Jurkat, Clone E6-1 (cell line): ENCODE data around the gene EWSR1.

Source experiments
- DNase-seq: peaks from one replicate; pipeline ENCODE4 v3.0.0-alpha.2; 2011; ENCODE audit warnings: low read depth, low spot score
- H3K4me3 ChIP-seq: 2 replicates; pipeline ENCODE4 v1.5.1; 2011; ENCODE audit warnings: mild to moderate bottlenecking, low read length, control low read depth, moderate library complexity

EWSR1 gene

GRCh38 chr22:29329581-29329980 lies 61.5 kb downstream of the EWSR1 start:
- no peak for DNase-seq

GRCh38 chr22:29330291-29330690 lies 62.2 kb downstream of the EWSR1 start:
- DNase-seq = no peak
- no peak overlapping the region for H3K4me3 ChIP-seq

More at GRCh38 chr22:29329581-29329980, 61.5 kb downstream of the EWSR1 start:
- no peak overlapping the region for H3K4me3 ChIP-seq

DNA sequence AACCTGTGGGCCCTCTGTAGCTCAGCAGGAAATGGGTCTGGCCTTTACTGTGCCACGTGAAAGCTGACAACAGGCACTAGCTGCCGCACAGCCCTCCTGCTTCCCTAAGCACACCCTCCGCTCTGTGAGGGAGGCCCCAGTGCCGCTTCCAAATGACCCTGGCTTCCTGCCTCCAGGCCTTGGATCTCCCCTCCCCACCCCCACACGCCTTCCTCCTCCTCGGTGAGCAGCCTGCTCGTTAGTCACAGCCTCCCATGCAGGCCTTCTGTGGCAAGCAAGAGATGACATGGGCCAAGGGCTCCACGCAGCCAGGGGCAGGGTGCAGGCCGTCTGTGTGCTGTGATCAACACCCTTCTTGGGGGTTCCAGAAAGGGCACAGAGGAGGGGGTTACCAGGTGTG lies 62.7 kb downstream of the EWSR1 start:
- DNase-seq = no peak
- no peak overlapping the region for H3K4me3 ChIP-seq

- H3K4me3 ChIP-seq = no peak overlapping the region
- DNase-seq = no peak
These were observed 63.1 kb downstream of the EWSR1 start for GRCh38 chr22:29331213-29331612.

GRCh38 chr22:29331658-29332300 lies 63.7 kb downstream of the EWSR1 start:
- no peak for DNase-seq
- H3K4me3 ChIP-seq = no peak overlapping the region

DNA sequence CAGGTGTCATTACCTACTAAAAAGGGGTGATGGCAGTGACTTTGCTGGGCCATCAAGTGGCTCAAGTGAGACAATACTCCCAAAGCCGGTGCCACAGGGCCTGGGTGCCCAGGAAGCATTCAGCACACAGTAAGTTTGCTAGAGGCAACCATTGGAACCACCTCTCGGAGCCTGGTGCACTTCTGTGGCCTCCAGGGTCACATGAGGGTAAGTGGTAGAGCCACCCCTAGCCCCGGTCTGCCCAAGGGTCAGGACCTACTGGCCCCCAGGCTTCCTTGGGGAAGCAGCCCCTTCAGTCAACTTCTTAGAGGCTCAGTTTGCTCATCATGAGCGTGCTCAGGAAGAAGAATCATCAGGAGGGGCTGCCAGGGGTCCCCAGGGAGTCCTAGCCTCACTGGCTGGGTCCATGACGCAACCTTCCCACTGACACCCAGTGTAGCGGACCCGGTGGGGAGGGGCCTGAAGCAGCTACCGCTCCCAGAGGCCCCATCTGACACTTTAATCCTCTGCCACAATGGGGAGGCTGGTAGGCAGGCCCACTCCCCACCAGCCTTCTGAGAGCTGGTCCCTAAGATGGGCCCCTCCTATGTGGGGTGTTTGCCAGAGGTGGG lies 64.9 kb downstream of the EWSR1 start:
- DNase-seq = no peak
- H3K4me3 ChIP-seq = no peak overlapping the region

DNA sequence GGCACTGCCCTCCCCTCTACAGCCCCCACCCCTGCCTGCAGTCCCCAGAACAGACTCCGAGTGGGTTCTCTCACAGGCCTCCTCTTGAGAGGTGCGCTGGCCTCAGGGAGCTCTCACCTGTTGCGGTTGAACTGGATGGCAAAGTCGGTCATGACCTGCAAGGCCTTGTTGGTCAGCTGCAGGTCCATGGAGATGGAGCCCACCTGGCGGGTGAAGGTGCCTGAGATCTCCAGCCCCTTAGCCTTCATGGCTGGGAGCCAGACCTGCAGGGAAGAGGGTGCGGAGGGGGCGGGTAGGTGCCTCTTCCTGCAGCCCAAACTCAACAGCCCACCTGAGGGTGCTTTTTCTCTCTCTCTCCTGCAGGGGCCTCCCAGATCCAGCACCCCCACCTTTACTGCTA lies 66.1 kb downstream of the EWSR1 start:
- DNase-seq = no peak

DNA sequence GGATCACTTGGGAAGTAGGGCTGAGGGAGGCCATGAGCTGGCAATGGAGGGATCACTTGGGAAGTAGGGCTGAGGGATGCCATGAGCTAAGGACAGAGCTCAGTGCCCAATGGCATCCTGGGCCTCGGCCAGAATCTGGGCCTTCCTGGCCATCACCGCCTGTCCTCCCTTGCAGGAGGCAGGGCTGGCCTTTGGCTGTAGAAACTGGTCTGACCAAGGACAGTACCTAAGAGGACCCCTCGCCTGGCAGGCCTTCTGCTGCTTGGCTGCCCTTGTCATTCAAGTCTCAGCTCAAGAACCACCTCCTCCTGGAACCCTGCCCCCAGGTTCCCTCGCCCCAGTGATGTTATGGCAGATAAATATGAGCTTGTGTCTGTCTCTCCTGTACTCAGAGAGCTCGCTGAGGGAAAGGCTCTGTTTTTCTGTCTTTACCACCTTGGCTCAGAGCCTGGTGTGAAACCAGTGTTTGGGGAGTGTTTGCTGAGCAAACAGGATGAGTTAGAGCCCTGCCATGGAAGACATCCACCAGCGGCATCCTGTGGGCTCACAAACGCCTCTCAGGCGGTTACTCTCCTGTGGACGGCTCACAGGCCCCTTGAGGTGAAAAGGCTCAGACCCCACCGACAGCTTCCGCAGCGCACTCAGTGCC lies 66.8 kb downstream of the EWSR1 start:
- no peak overlapping the region for H3K4me3 ChIP-seq
- no peak for DNase-seq

More for the DNA sequence above, 66.1 kb downstream of the EWSR1 start:
- no peak overlapping the region for H3K4me3 ChIP-seq

DNA sequence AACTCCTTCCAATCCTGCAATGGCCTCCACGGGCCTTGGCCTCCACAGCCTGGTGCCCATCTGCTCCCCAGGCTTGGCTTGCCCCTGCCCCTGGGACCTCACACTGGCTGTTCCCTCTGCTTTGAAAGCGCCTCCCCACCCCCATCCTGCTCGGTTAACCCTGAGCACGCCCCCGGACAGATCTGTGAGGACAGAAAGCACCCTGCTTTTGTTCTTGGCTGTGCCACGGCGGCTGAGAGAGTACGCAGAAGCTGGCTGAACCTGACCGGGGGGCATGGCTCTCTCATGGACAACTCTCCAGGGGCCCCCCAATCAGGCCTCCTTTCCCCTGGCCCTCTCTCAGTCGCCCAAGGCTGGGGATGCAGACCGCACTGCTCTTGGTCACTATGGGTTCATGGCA lies 67.6 kb downstream of the EWSR1 start:
- DNase-seq = no peak
- no peak overlapping the region for H3K4me3 ChIP-seq

- no peak for DNase-seq
These were observed 68.9 kb downstream of the EWSR1 start for GRCh38 chr22:29336751-29337490.

DNA sequence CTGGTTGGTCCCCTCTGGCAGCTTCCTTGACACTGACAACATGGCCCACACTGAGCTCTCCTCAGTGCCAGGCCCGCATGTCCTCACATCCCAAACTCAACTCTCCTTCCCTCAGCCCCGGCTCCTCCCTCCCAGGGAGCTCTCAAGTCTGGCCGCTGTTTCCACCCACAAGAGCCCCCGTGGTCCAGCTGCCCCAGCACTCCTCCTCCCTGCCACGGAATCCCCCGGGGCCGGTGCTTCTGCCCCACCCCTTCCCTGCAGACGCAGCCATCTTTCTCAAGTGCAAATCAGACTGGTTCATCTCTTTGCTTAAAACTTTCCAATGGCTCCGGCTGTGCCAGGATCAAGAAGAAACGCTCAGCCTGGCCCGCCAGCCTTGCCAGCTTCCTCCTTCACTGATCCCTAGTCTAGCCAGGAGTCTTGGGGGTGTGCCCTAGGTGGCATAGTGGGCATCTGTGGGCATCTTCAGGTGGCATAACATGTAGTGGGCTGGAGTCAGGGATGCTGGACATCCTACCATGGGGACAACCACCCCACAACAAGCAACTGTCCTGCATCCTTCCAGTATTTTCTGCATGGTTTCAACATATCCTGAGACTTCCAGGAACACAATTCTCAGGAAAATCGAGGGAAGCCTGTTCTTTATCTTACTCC lies 69.7 kb downstream of the EWSR1 start:
- DNase-seq = no peak
- no peak overlapping the region for H3K4me3 ChIP-seq

More at GRCh38 chr22:29336751-29337490, 68.9 kb downstream of the EWSR1 start:
- no peak overlapping the region for H3K4me3 ChIP-seq

- DNase-seq = no peak
These were observed 70.3 kb downstream of the EWSR1 start for GRCh38 chr22:29338398-29338797.

DNA sequence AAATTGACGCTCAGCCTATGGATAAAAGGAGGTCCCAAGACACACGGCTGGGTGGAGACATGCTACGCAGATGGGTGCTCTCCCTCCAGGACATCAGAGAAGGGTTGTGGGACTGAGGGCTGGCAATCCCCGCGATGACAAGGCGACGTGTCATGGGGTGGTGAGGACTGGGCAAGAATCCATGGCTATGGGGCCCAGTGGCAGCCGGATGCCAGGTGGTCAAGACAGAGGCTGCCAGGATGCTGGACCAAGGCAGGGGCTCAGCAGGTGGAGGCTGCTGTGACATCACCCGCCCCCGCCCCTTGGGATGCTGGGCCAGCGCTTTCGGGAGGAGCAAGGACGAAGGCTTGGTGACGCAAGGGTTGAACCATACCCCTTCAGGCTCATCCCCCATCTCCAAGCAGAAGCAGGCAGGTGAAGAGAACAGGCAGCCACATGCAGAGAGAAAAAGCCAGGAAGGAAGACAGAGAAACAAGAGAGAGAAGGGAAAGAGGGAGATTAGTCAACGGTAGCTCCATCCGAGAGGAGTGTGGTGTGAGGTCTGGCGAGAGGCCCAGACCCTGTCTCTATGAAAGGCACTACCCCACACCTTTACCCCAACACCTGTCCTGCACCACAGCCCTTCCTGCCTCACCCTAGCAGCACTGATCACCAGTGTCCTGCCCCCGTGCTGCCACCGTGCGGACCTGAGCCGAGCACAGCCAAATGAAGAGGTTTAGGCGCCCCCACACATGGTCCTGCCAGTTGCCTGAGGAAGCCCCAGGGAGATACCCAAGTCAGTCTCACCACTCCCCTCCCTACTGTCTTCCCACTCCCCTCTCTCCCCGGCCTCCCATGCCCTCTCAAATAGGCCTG lies 71.5 kb downstream of the EWSR1 start:
- H3K4me3 ChIP-seq = no peak overlapping the region

More at GRCh38 chr22:29338398-29338797, 70.3 kb downstream of the EWSR1 start:
- no peak overlapping the region for H3K4me3 ChIP-seq

GRCh38 chr22:29340566-29340965 lies 72.5 kb downstream of the EWSR1 start:
- H3K4me3 ChIP-seq = no peak overlapping the region
- no peak for DNase-seq

More for the DNA sequence above, 71.5 kb downstream of the EWSR1 start:
- no peak for DNase-seq

- no peak overlapping the region for H3K4me3 ChIP-seq
- DNase-seq = no peak
These were observed 73.2 kb downstream of the EWSR1 start for GRCh38 chr22:29341056-29341848.

- DNase-seq = no peak
- no peak overlapping the region for H3K4me3 ChIP-seq
These were observed 73.7 kb downstream of the EWSR1 start for GRCh38 chr22:29341849-29342127.

- no peak overlapping the region for H3K4me3 ChIP-seq
- DNase-seq = no peak
These were observed 74.1 kb downstream of the EWSR1 start for GRCh38 chr22:29342177-29342576.
